ENCODE data around the gene PAX4. TPM values are rescaled to one million over a fixed set of nuclear protein-coding genes. Genes with fewer than 3 reads are reported as not detected.

Gene PAX4
- total and polyA plus RNA-seq, 2 donors (not counting 3 experiments of a cell fraction or from before 2014, with no cell fraction given), result not detected

DNA sequence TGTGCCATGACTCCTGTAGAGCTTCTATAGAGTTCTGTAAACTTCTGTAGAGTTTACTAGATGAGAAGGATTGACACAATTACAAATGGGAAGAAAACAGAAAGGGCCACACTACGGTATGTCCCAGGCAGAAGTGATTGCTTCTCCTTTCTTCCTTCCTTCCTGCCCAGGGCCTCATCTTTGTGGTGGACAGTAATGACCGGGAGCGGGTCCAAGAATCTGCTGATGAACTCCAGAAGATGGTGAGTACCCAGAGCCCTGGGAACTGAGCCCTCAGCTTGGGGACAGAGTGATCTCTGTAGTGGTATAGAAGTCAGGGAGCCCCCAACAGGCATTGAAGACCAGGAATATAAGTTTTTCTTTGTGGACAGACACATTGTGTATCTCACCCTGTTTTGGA is 28.0 kb downstream of the PAX4 start:
- FAIRE-seq, result no peak
- no peaks in the 10 kb centered on the region for H4K20me1 ChIP-seq (replicated peaks; ENCODE audit: control insufficient read depth, extremely low read depth, insufficient read depth, low read length)
- CTCF ChIA-PET, result no interaction called here
- H3K9me1 ChIP-seq (replicated peaks; ENCODE audit: control insufficient read depth, extremely low read depth, insufficient read depth, low read length), result no peaks in the 10 kb centered on the region
- peaks cover 5% of the 10 kb centered on the region for H3K79me2 ChIP-seq (ENCODE audit: control insufficient read depth, insufficient read depth, low read length)
- H3K4me3 ChIP-seq (replicated peaks in 1 of 3; ENCODE audit: insufficient read depth in 1 of 3, low read depth in 1 of 3, low read length in 3 of 3), result no peak overlapping the region
- H3K36me3 ChIP-seq (ENCODE audit: control insufficient read depth in 2 of 2, extremely low read depth in 1 of 2, insufficient read depth in 2 of 2, low read length in 2 of 2), result peaks cover 2 to 11% of the 10 kb centered on the region in 2 experiments
- intact Hi-C loops (cut with micrococcal nuclease), result loop anchor here (2.0 to 10.0 kb wide), 7 partner anchors 117 to 619 kb away; partner anchors contain the start of genes GRM8, LRRC4 and ZNF800
- H3K9me3 ChIP-seq (replicated peaks; ENCODE audit: control insufficient read depth, insufficient read depth, low read length), result no peaks in the 10 kb centered on the region
- H3K9ac ChIP-seq (replicated peaks; ENCODE audit: extremely low read depth, insufficient read depth, low read length), result no peak overlapping the region
- no peak overlapping the region for H3K4me2 ChIP-seq (ENCODE audit: insufficient read depth, low read length)
- no peaks in the 10 kb centered on the region for H3K27me3 ChIP-seq (ENCODE audit: control insufficient read depth in 2 of 2, insufficient read depth in 2 of 2, low read length in 2 of 2)
- no peak overlapping the region for H2AFZ ChIP-seq (ENCODE audit: low read depth, low read length)
- no TSS peak for BruUV-seq (replicated peaks)
- POLR2A ChIA-PET, result no interaction called here
- no peak for DNase-seq (ENCODE audit: low read depth, low spot score)
- H3K4me1 ChIP-seq (ENCODE audit: control insufficient read depth, extremely low read depth, insufficient read depth, low read length), result peaks cover 19% of the 10 kb centered on the region
- no peak overlapping the region for H3K27ac ChIP-seq (ENCODE audit: insufficient read depth, low read depth, low read length)
- TF ChIP-seq, protein P1, sequence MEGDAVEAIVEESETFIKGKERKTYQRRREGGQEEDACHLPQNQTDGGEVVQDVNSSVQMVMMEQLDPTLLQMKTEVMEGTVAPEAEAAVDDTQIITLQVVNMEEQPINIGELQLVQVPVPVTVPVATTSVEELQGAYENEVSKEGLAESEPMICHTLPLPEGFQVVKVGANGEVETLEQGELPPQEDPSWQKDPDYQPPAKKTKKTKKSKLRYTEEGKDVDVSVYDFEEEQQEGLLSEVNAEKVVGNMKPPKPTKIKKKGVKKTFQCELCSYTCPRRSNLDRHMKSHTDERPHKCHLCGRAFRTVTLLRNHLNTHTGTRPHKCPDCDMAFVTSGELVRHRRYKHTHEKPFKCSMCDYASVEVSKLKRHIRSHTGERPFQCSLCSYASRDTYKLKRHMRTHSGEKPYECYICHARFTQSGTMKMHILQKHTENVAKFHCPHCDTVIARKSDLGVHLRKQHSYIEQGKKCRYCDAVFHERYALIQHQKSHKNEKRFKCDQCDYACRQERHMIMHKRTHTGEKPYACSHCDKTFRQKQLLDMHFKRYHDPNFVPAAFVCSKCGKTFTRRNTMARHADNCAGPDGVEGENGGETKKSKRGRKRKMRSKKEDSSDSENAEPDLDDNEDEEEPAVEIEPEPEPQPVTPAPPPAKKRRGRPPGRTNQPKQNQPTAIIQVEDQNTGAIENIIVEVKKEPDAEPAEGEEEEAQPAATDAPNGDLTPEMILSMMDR (IDR thresholded peaks at IDR 0.05; ENCODE audit: extremely low read depth in 1 of 2, insufficient read depth in 1 of 2, low read depth in 1 of 2, low read length in 2 of 2), result no peak
- TF ChIP-seq POLR2A (IDR thresholded peaks at IDR 0.05; ENCODE audit: low read depth, low read length) (no peak), FOS (IDR thresholded peaks at IDR 0.05; ENCODE audit: borderline replicate concordance, insufficient read depth, low read length) (no peak), EZH2 (IDR thresholded peaks at IDR 0.05; ENCODE audit: borderline replicate concordance, low read depth, low read length, severe bottlenecking) (no peak), GATA2 (IDR thresholded peaks at IDR 0.05; ENCODE audit: insufficient read depth, insufficient read length, low read depth, low read length) (no peak), POLR2AphosphoS5 (IDR thresholded peaks at IDR 0.05; ENCODE audit: insufficient read depth, low read depth, low read length) (no peak), JUN (IDR thresholded peaks at IDR 0.05; ENCODE audit: borderline replicate concordance, insufficient read depth, insufficient read length, low read depth) (no peak), MYC (IDR thresholded peaks at IDR 0.05; ENCODE audit: low read depth, low read length) (no peak)
- TF ChIP-seq, protein P2, sequence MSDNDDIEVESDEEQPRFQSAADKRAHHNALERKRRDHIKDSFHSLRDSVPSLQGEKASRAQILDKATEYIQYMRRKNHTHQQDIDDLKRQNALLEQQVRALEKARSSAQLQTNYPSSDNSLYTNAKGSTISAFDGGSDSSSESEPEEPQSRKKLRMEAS (IDR thresholded peaks at IDR 0.05; ENCODE audit: insufficient read depth, insufficient read length), result no peak
- dilution Hi-C loops (cut with MboI; ENCODE audit: extremely low pct_ligation_motif_present, low sequenced_read_pairs), result no loop called here

All from endothelial cell of umbilical vein (primary cell).